ENCODE measurements around the gene SNX15.

DNA sequence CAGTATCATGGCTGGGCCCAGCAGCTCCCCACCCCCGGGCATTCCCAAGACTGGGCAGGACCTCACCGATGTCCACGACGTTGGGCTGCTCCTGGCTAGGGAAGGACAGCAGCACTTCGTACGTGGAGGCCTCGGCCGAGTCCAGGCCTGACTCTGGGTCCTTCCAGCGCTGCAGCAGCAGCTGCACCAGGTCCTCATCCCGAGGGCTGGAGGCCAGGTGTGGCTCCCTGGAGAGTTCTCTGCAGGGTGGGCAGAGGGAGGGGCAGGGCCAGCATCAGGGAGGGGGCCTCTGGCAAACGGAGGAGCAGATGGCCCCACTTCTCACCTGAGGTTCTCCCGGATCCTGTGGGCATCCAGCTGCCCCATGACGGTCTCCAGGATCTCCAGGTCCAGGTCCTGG, 30.8 kb downstream of the SNX15 start:
- TF ChIP-seq ZNF274 (IDR thresholded peaks at IDR 0.05; ENCODE audit: low read depth, low read length) (no peak), YY1 (IDR thresholded peaks at IDR 0.05; ENCODE audit: insufficient read depth, insufficient read length) (no peak), SUZ12 (IDR thresholded peaks at IDR 0.05; ENCODE audit: extremely low read depth, insufficient read depth, insufficient read length) (no peak)
